HL-60 (cell line): ENCODE data around the gene CTXN3.

Source experiments
- CTCF ChIP-seq: IDR thresholded peaks from one replicate; pipeline ENCODE4 v1.5.1; 2011; ENCODE audit warnings: low read length, control low read depth, inconsistent platforms; ENCODE audit not compliant: insufficient read depth
- POLR2AphosphoS5 ChIP-seq: IDR thresholded peaks from 2 replicates; pipeline ENCODE4 v1.6.1; 2012; ENCODE audit warnings: low read depth
- REST ChIP-seq: IDR thresholded peaks from 2 replicates; pipeline ENCODE4 v1.6.1; 2012; ENCODE audit warnings: low read depth; ENCODE audit not compliant: insufficient replicate concordance
- SPI1 ChIP-seq: IDR thresholded peaks from 2 replicates; pipeline ENCODE4 v1.6.1; 2012; ENCODE audit warnings: low read depth, mild to moderate bottlenecking, borderline replicate concordance

DNA sequence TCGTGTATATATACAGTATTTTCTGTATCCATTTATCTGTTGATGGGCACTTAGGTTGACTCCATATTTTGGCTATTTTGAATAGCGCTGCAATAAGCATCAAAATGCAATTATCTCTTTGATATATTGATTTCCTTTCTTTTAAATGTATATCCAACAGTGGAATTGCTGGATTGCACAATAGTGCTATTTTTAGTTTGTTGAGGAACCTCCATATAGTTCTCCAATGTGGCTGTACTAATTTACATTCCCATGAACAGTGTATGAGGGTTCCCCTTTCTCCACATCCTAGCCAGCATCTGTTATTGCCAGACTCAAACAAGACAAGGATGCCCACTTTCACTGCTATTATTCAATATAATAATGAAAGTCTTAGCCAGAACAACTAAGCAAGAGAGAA is 9.1 kb upstream of the CTXN3 start:
- TF ChIP-seq CTCF: no peak
- TF ChIP-seq POLR2AphosphoS5: no peak
- TF ChIP-seq SPI1: no peak
- no peak for TF ChIP-seq REST
